ENCODE results near the gene ASTN2. TPM values are rescaled to one million over a fixed set of nuclear protein-coding genes. Genes with fewer than 3 reads are reported as not detected.
A peak's percentile ranks its signal among the peaks of the same experiment; 100 is the strongest.

Gene ASTN2
- total RNA-seq, 1 experiment from 2014 or later: 1.8 TPM

GRCh38 chr9:116998305-116998704 lies 416.6 kb downstream of the ASTN2 start:
- Histone ChIP-seq H3K27ac (no peak overlapping the region), H3K36me3 (no peaks in the 10 kb centered on the region), H3K4me1 (replicated peaks) (no peaks in the 10 kb centered on the region), H3K4me3 (no peak overlapping the region), H3K9me3 (replicated peaks) (no peaks in the 10 kb centered on the region), H3K27me3 (replicated peaks) (no peaks in the 10 kb centered on the region)
- no peak for DNase-seq (ENCODE audit: low read depth in 1 of 2, low spot score in 2 of 2)

DNA sequence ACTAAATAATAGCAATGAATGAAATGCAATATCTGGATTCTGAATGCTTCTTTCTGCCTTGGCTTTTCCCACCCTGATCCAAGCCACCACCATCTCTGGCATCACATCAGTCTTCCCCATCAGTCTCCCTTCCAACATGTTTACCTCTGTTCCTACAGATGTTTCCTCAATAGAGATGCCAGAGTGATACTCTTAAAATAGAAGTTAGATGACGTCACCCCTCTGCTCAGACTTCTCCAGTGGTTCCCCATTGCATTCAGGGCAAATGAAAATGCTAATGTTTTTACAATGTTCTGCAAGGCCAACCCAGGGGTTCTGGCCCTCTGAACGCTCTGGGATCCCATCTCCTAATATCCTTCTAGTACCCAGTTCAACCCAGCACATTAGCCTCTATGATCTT lies 422.0 kb downstream of the ASTN2 start:
- Histone ChIP-seq H3K27me3 (replicated peaks) (no peaks in the 10 kb centered on the region), H3K4me1 (replicated peaks) (no peaks in the 10 kb centered on the region), H3K9me3 (replicated peaks) (no peaks in the 10 kb centered on the region), H3K36me3 (no peaks in the 10 kb centered on the region), H3K27ac (no peak overlapping the region), H3K4me3 (no peak overlapping the region)
- DNase-seq (ENCODE audit: low read depth in 1 of 2, low spot score in 2 of 2): no peak

- H3K36me3 ChIP-seq: no peaks in the 10 kb centered on the region
- H3K4me1 ChIP-seq (replicated peaks): no peaks in the 10 kb centered on the region
- no peak overlapping the region for H3K4me3 ChIP-seq
- H3K27ac ChIP-seq: no peak overlapping the region
- H3K9me3 ChIP-seq (replicated peaks): no peaks in the 10 kb centered on the region
- no peak for DNase-seq (ENCODE audit: low read depth in 1 of 2, low spot score in 2 of 2)
- no peaks in the 10 kb centered on the region for H3K27me3 ChIP-seq (replicated peaks)
Observed at GRCh38 chr9:116991051-116991450, 423.8 kb downstream of the ASTN2 start.

- H3K27ac ChIP-seq: no peak overlapping the region
- no peak for DNase-seq (ENCODE audit: low read depth in 1 of 2, low spot score in 2 of 2)
- no peaks in the 10 kb centered on the region for H3K4me1 ChIP-seq (replicated peaks)
- H3K4me3 ChIP-seq: no peak overlapping the region
- no peaks in the 10 kb centered on the region for H3K27me3 ChIP-seq (replicated peaks)
- no peaks in the 10 kb centered on the region for H3K9me3 ChIP-seq (replicated peaks)
- H3K36me3 ChIP-seq: no peaks in the 10 kb centered on the region
Observed at GRCh38 chr9:116990592-116990991, 424.3 kb downstream of the ASTN2 start.

GRCh38 chr9:116987721-116988485 lies 427.0 kb downstream of the ASTN2 start:
- H3K27ac ChIP-seq: no peak overlapping the region
- H3K4me3 ChIP-seq: no peak overlapping the region
- DNase-seq (ENCODE audit: low read depth in 1 of 2, low spot score in 2 of 2): no peak
- H3K9me3 ChIP-seq (replicated peaks): no peaks in the 10 kb centered on the region
- H3K36me3 ChIP-seq: no peaks in the 10 kb centered on the region
- no peaks in the 10 kb centered on the region for H3K27me3 ChIP-seq (replicated peaks)
- no peaks in the 10 kb centered on the region for H3K4me1 ChIP-seq (replicated peaks)

DNA sequence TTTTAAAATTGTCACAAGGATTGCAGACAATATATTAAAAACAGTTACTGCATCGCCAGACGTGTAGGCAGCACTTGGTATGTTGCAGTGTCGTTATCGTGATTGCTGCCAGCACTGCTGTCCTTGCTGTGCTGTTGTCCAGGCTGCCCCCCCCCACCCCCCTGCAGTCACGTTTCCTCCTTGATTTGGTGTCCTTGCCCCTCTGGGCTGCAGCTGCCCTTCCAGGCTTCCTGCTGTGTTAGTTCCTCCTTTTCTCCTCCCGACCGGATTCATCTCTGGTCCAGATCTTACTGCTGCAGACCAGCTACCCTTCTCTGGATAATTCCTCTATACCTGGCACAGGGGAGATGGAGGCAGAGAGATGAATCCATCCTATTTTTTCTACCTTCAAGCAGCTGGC lies 428.8 kb downstream of the ASTN2 start:
- H3K36me3 ChIP-seq: no peaks in the 10 kb centered on the region
- no peaks in the 10 kb centered on the region for H3K4me1 ChIP-seq (replicated peaks)
- no peak overlapping the region for H3K27ac ChIP-seq
- no peak overlapping the region for H3K4me3 ChIP-seq
- DNase-seq (ENCODE audit: low read depth in 1 of 2, low spot score in 2 of 2): no peak
- H3K9me3 ChIP-seq (replicated peaks): no peaks in the 10 kb centered on the region
- no peaks in the 10 kb centered on the region for H3K27me3 ChIP-seq (replicated peaks)

DNA sequence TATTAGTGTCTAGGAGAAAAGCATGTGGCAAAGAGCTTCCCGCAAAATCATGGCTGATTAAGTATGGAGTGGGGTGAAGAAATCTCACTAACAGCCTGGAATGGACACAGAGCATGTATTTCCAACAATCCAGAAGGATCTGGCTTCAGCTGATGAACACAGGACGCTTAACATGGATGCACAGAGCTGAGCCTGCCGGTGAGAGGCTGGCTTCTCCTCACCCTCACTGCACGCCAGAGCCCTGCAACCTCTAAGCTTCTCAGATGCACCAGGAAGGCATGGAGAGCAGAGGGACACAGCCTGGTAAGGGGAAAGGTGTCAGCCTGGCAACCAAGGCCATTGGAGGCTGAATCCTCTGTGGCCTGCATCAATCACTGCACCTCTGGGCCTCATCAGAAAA lies 429.3 kb downstream of the ASTN2 start:
- Histone ChIP-seq H3K27me3 (replicated peaks) (no peaks in the 10 kb centered on the region), H3K4me1 (replicated peaks) (no peaks in the 10 kb centered on the region), H3K9me3 (replicated peaks) (no peaks in the 10 kb centered on the region), H3K27ac (no peak overlapping the region), H3K36me3 (no peaks in the 10 kb centered on the region), H3K4me3 (no peak overlapping the region)
- no peak for DNase-seq (ENCODE audit: low read depth in 1 of 2, low spot score in 2 of 2)

DNA sequence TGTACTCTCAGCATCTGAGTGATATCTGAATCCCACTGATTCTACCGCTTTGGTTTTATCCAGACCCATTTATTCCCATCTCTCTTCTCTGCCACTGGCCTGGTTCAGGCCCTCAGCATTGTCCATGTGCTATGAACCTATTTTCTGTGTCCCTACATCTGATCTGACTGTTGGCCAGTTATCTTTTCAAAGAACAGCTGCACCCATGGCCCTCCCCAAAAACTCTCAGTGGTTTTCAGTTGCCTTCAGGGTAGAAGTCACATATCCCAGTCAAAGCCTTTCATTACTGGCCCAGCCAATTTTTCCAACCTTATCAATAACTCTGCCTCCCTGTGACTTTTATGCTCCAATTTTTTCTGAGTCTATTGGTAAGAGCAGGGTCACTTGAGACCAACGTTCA lies 430.7 kb downstream of the ASTN2 start:
- Histone ChIP-seq H3K9me3 (replicated peaks) (no peaks in the 10 kb centered on the region), H3K4me1 (replicated peaks) (no peaks in the 10 kb centered on the region), H3K27ac (no peak overlapping the region), H3K4me3 (no peak overlapping the region), H3K27me3 (replicated peaks) (no peaks in the 10 kb centered on the region), H3K36me3 (no peaks in the 10 kb centered on the region)
- DNase-seq (ENCODE audit: low read depth in 1 of 2, low spot score in 2 of 2): no peak

- H3K9me3 ChIP-seq (replicated peaks): no peaks in the 10 kb centered on the region
- H3K27ac ChIP-seq: no peak overlapping the region
- H3K4me1 ChIP-seq (replicated peaks): peaks cover 5% of the 10 kb centered on the region
- no peak for DNase-seq (ENCODE audit: low read depth in 1 of 2, low spot score in 2 of 2)
- H3K4me3 ChIP-seq: no peak overlapping the region
- H3K27me3 ChIP-seq (replicated peaks): no peaks in the 10 kb centered on the region
- H3K36me3 ChIP-seq: no peaks in the 10 kb centered on the region
Observed at GRCh38 chr9:116980582-116981120, 434.2 kb downstream of the ASTN2 start.

DNA sequence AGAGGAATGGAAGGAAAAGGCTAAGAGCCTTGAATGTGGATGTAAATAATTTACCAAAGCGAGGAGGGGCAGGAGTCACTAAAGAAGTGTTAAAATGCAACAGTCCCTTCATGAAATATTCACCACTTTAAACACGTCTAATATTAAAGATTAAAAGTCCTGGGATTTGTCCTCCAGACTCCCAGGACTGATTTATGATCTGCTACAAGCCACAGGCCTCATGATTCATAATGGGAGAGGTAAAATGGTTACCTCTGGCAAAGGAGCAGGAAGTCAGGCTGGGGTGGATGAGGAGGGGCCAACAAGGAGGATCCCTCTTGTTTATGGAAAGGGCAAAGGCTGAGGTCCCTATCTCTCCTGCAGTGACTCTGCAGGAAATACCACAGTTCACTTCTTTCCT lies 435.4 kb downstream of the ASTN2 start:
- Histone ChIP-seq H3K4me1 (replicated peaks) (peaks cover 5% of the 10 kb centered on the region), H3K9me3 (replicated peaks) (no peaks in the 10 kb centered on the region), H3K27me3 (replicated peaks) (no peaks in the 10 kb centered on the region), H3K27ac (no peak overlapping the region), H3K36me3 (no peaks in the 10 kb centered on the region), H3K4me3 (no peak overlapping the region)
- no peak for DNase-seq (ENCODE audit: low read depth in 1 of 2, low spot score in 2 of 2)

DNA sequence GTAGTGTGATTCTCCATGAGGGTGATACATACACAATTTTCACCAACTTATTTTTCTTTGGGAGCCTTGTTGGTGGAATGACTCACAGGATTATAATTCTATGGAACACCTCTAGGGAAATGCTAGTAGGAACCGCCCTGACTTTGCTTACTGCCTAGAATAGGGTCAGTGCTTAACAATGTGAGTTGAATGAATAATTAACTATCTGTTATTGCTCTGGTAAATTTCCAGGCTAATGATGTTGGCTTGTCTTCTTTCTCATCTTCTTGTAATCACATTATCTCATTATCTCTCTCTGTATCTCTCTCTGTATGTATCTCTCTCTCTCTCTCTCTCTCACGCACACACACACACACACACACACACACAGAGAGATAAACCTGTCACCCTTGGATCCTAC lies 436.7 kb downstream of the ASTN2 start:
- Histone ChIP-seq H3K27me3 (replicated peaks) (no peaks in the 10 kb centered on the region), H3K4me3 (no peak overlapping the region)
- DNase-seq (ENCODE audit: low read depth in 1 of 2, low spot score in 2 of 2): peak in 1 of 2 experiments; percentile 11

DNA sequence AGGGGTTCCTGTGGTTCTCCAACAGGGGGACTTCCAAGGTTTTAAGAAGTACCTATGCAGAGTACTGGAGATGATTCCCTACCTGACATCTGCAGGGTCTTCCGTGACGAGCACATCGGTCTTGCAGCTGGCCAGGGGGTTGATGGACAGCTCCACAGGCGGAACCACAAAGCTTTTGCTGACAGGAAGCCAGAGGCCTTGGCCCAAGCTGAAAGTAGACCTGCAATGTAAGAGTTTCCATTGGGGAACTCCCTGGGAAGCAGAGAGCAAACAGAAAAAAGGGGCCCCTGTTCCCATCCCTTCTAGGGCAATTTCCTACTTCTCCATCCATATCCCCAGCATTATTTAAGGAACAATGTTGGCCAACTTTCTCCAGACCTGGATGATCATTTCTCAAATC lies 439.7 kb downstream of the ASTN2 start:
- Histone ChIP-seq H3K4me1 (replicated peaks) (peaks cover 5% of the 10 kb centered on the region), H3K4me3 (no peak overlapping the region), H3K9me3 (replicated peaks) (no peaks in the 10 kb centered on the region), H3K36me3 (no peaks in the 10 kb centered on the region), H3K27ac (no peak overlapping the region), H3K27me3 (replicated peaks) (no peaks in the 10 kb centered on the region)
- DNase-seq (ENCODE audit: low read depth in 1 of 2, low spot score in 2 of 2): no peak

More for the DNA sequence above, 436.7 kb downstream of the ASTN2 start:
- Histone ChIP-seq H3K27ac (no peak overlapping the region), H3K36me3 (no peaks in the 10 kb centered on the region), H3K4me1 (replicated peaks) (peaks cover 5% of the 10 kb centered on the region), H3K9me3 (replicated peaks) (no peaks in the 10 kb centered on the region)

GRCh38 chr9:116966199-116966598 lies 448.7 kb downstream of the ASTN2 start:
- no peaks in the 10 kb centered on the region for H3K9me3 ChIP-seq (replicated peaks)
- no peaks in the 10 kb centered on the region for H3K4me1 ChIP-seq (replicated peaks)
- DNase-seq (ENCODE audit: low read depth in 1 of 2, low spot score in 2 of 2): no peak
- H3K27ac ChIP-seq: no peak overlapping the region
- no peaks in the 10 kb centered on the region for H3K36me3 ChIP-seq
- no peak overlapping the region for H3K4me3 ChIP-seq
- H3K27me3 ChIP-seq (replicated peaks): no peaks in the 10 kb centered on the region

DNA sequence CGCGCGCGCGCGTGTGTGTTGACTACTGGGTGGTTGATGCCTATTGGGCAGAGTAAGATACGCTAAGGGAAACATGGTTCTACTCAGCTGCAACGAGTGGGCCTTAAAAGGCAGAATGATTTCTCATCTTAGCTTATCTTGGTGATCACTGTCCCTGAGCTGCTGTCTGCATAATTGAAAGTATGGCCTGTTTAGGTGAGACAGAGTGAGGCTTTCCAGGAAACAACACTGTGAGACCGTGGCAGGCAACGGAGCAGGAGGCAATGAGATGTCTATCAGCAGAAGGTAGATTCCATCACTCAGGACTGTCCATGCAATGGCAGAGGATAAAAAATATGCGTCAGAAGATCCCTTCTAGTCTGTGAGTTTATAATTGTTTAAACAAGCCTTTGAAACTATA lies 450.6 kb downstream of the ASTN2 start:
- Histone ChIP-seq H3K36me3 (no peaks in the 10 kb centered on the region), H3K27ac (no peak overlapping the region), H3K27me3 (replicated peaks) (no peaks in the 10 kb centered on the region), H3K9me3 (replicated peaks) (no peaks in the 10 kb centered on the region), H3K4me3 (no peak overlapping the region), H3K4me1 (replicated peaks) (no peaks in the 10 kb centered on the region)
- no peak for DNase-seq (ENCODE audit: low read depth in 1 of 2, low spot score in 2 of 2)

- Histone ChIP-seq H3K36me3 (no peaks in the 10 kb centered on the region), H3K9me3 (replicated peaks) (no peaks in the 10 kb centered on the region), H3K4me1 (replicated peaks) (peaks cover 9% of the 10 kb centered on the region), H3K27ac (no peak overlapping the region), H3K4me3 (no peak overlapping the region), H3K27me3 (replicated peaks) (no peaks in the 10 kb centered on the region)
- no peak for DNase-seq (ENCODE audit: low read depth in 1 of 2, low spot score in 2 of 2)
Observed at GRCh38 chr9:116959809-116960208, 455.0 kb downstream of the ASTN2 start.
